ENCODE measurements around the gene TOX3. TPM values are rescaled to one million over a fixed set of nuclear protein-coding genes. Genes with fewer than 3 reads are reported as not detected.

The TOX3 gene
- total RNA-seq, 4 donors from 2014 or later: 0.12 to 4.8 (median 2.0) TPM; not detected in 1

- TF ChIP-seq EP300 (IDR thresholded peaks at IDR 0.05) (no peak), POLR2AphosphoS5 (IDR thresholded peaks at IDR 0.05) (no peak), CTCF (IDR thresholded peaks at IDR 0.05) (no peak), POLR2A (IDR thresholded peaks at IDR 0.05) (no peak)
- Histone ChIP-seq H3K4me3 (no peak overlapping the region), H3K27me3 (no peaks in the 10 kb centered on the region), H3K9me3 (no peaks in the 10 kb centered on the region), H3K36me3 (no peaks in the 10 kb centered on the region), H3K27ac (no peak overlapping the region), H3K4me1 (peaks cover 0 to 11% (median 0%) of the 10 kb centered on the region in 3 donors)
- 83 to 94% methylated on average over 3 to 4 of the region's 4 CpGs for WGBS, 2 donors (ENCODE audit: low coverage in 1 of 2)
- ATAC-seq: no peak
Measured at GRCh38 chr16:52494145-52494544, 52.8 kb downstream of the TOX3 start.

DNA sequence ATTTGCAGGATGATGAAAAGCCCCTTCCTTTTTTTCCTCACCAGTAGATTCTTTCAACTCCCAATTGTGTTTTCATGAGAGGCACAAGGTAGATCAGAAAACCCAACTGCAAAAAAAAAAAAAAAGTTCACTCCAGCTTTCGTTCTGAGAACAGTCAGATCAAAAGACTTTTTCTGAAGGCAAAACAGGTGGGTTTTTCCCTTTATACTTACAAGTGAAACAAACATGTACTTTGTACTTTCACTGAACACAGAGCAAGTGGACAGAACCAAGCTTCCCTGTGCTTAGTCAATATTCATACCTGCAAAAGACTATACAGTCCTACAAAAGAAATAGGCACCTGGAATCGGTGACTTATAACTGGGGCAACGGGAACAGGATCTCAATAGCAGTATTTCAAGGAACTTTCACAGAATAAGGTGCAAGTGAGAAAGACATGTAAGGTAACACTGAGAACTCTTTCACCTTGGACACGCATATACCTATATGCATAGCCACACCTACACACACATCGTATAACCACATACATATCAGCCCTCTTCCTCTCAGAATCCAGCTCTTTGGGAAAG, 54.1 kb downstream of the TOX3 start:
- WGBS, 2 donors (ENCODE audit: low coverage in 1 of 2): 87 to 89% methylated on average over 3 to 5 of the region's 5 CpGs
- H3K4me3 ChIP-seq: no peak overlapping the region
- TF ChIP-seq POLR2A (IDR thresholded peaks at IDR 0.05) (no peak), EP300 (IDR thresholded peaks at IDR 0.05) (no peak), CTCF (IDR thresholded peaks at IDR 0.05) (no peak), POLR2AphosphoS5 (IDR thresholded peaks at IDR 0.05) (no peak)

DNA sequence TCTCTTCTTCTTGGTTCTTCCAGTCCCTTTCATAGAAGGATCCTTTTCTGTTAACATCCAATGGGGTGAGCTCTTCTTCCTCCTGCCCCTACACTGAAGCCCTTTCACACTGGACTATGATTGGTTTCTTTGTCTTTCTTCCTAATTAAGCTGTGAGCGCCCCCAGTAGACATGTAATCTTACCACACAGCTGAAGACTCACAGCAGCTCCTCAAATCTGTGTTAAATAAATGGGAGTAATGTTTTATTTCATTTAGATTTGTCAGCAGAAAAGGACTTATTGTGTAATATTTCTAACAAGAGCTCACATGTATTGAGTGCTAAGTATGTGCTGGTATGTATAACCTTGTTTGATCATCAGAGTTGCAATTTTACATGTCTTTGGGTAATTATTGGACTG, 55.7 kb downstream of the TOX3 start:
- H3K36me3 ChIP-seq: no peaks in the 10 kb centered on the region
- no peak for ATAC-seq
- H3K27ac ChIP-seq: no peak overlapping the region
- 83 to 92% methylated on average over 1 of the region's 1 CpG for WGBS, 2 donors (ENCODE audit: low coverage in 1 of 2)
- no peaks in the 10 kb centered on the region for H3K27me3 ChIP-seq
- peaks cover 0 to 3% (median 0%) of the 10 kb centered on the region in 3 donors for H3K4me1 ChIP-seq
- TF ChIP-seq CTCF (IDR thresholded peaks at IDR 0.05) (no peak), EP300 (IDR thresholded peaks at IDR 0.05) (no peak), POLR2A (IDR thresholded peaks at IDR 0.05) (no peak), POLR2AphosphoS5 (IDR thresholded peaks at IDR 0.05) (no peak)
- H3K4me3 ChIP-seq: no peak overlapping the region
- no peaks in the 10 kb centered on the region for H3K9me3 ChIP-seq

More for the DNA sequence above, 54.1 kb downstream of the TOX3 start:
- Histone ChIP-seq H3K36me3 (no peaks in the 10 kb centered on the region), H3K4me1 (peaks cover 0 to 11% (median 0%) of the 10 kb centered on the region in 3 donors), H3K27me3 (no peaks in the 10 kb centered on the region), H3K27ac (no peak overlapping the region), H3K9me3 (no peaks in the 10 kb centered on the region)
- ATAC-seq: no peak

GRCh38 chr16:52489894-52490293, 57.0 kb downstream of the TOX3 start:
- no peak for ATAC-seq

More at GRCh38 chr16:52489894-52490293, 57.0 kb downstream of the TOX3 start:
- H3K4me1 ChIP-seq: no peaks in the 10 kb centered on the region
- no peaks in the 10 kb centered on the region for H3K9me3 ChIP-seq
- H3K4me3 ChIP-seq: no peak overlapping the region
- TF ChIP-seq CTCF (IDR thresholded peaks at IDR 0.05): no peak
- TF ChIP-seq EP300 (IDR thresholded peaks at IDR 0.05): no peak
- no peak for TF ChIP-seq POLR2AphosphoS5 (IDR thresholded peaks at IDR 0.05)
- TF ChIP-seq POLR2A (IDR thresholded peaks at IDR 0.05): no peak
- 94 to 100% methylated on average over 2 to 6 of the region's 6 CpGs for WGBS, 2 donors (ENCODE audit: low coverage in 1 of 2)
- H3K27ac ChIP-seq: no peak overlapping the region
- H3K27me3 ChIP-seq: no peaks in the 10 kb centered on the region
- H3K36me3 ChIP-seq: no peaks in the 10 kb centered on the region

Data from gastroesophageal sphincter (tissue), 4 donors.